ENCODE data around the gene PDE10A.

Gene PDE10A

DNA sequence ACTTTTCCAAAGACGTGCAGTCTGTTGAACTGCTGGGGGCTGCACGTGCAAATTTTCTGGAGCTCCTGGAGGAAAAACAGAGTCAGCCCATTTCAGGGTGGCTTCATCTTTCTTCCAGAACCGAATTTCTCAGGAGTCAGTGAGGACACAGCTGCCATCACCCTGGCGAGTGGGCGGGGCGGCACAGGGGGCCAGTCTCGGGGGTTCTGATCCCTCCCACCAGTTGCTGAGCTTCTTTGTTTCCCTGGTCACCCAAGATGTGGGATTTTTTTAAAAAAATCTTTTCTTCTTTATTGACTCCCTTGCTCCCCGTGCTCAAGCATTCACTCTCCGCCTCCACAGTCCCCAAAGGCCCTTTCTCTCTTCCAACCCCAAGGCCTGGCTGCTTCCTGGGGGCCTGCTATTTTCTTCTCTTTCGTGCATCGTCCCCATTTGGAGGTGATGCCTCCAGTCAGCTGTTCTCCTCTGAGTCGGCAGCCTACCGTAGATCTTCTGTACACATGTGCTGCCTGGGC, 362.6 kb downstream of the PDE10A start:
- in situ Hi-C loops (cut with HindIII; ENCODE audit: low sequenced_read_pairs): no loop called here

DNA sequence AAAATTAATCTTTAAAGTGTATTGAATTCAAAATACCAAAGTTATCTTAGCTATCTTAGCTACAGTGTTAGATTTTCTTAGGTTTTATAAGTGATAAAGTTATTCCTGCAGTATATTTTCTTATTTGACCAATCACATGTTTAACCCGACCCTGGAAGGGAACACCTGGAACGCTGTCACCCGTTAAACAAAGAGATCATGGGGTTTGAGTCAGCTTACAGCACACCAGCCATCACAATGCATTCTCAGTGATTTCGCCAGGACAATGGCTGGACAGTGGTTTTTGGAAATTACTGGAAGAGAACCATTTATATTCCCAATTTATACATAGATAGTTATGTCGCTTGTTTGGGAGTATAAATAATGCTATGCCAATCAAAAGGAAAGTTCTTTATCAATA, 364.2 kb downstream of the PDE10A start:
- in situ Hi-C loops (cut with HindIII; ENCODE audit: low sequenced_read_pairs): no loop called here

DNA sequence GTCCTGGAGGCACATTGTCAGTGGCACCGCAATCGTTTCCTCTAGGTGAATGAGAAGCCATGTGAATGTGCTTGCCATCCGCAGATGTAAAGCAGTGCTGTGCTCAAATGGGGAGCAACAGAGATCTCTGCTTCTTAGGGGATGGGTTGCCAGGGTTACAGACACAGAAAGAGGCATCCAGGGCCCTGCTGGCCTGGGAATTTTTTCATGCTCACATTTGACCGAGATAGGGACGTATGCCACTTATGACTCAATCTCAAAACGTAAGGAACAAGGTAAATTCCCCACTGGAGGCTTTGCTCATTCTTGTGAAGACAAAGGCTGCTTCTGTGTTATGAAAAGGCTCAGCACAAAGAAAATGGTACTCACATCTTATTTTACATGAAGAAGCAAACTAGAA, 364.6 kb downstream of the PDE10A start:
- in situ Hi-C loops (cut with HindIII; ENCODE audit: low sequenced_read_pairs): no loop called here

GRCh38 chr6:165292657-165293056, 370.4 kb downstream of the PDE10A start:
- in situ Hi-C loops (cut with HindIII; ENCODE audit: low sequenced_read_pairs): no loop called here

Measured in DLD1 (cell line).